SHP77 treated with DMSO at 0.1 percent for 48 hours (cell line): ENCODE measurements around the gene PIGU.
"Not testable (repeated sequence)": the region's sequence is repeated elsewhere in the genome, so short reads cannot be mapped to it uniquely, and the experiment has no call there.

Experiments used
- DNase-seq: peaks from one replicate; lab custom pipeline; 2025; lab: John Stamatoyannopoulos, UW

PIGU gene

DNA sequence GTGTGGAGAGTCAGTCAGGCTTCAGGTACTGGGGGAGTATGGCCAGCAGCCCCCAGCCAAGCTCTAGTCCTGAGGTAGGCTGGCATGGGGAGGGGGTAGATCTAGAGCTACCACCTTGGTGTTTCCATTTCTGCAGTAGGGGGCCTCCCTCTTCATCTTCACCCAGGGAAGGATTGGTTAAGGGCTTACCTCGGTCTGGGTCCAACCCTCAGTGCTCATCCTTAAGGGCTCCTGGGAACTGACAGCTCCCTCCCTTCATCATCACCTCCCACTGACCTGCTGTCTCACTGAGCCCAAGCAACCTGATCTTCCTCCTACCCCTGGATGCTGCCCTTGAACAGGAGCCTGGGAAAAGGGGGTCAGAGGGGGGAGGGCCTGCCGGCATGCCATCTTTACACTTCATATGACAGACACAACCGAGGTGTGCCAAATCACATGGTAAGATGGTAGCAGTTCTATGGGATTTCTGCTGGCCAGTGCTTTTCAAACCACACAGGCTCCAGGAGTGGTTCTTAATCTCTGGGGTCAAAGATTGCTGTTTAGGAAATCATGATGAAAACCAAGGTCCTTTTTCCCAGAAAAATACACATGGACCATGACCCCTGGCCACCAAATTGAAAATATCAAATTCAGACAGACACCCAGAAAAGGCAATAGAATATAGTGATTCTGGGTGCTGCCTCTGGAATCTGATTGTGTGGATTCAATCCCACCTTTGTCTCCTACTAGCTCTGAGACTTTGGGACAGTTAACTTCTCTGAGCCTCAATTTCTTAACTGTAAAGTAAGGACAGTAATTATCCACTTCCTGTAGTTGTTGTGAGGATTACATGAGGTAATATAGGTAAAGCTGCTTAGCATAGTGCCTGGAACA lies 30.3 kb upstream of the PIGU start:
- DNase-seq = no peak

- DNase-seq = no peak
Measured at GRCh38 chr20:34706302-34706875, 29.5 kb upstream of the PIGU start.

- no peak for DNase-seq
Measured at GRCh38 chr20:34705397-34706301, 28.8 kb upstream of the PIGU start.

DNA sequence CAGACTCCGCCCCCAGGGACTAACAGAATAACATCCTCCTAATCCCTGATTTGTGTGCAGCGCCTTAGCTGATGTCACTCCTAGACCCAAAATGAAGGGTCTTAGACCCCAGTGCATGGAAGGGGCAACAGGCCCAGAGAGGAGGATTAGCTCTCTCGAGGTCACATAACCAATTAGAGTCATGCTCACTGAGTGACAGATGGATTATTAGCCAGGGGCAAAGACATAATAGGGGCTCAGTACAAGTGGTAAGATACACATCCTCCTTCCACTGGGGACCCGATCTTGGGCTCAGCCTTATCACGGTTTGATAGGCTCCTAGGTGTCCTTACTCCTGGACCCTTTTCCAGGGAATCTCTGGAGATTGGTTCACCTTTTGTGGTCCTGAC lies 28.1 kb upstream of the PIGU start:
- no peak for DNase-seq

GRCh38 chr20:34704177-34705007 lies 27.5 kb upstream of the PIGU start, which contains the start of gene TP53INP2:
TSS of gene TP53INP2 (plus strand) at chr20:34704344. CDS start at chr20:34708740, 4,396 bp downstream.
- peak; percentile 44 for DNase-seq

GRCh38 chr20:34703424-34704176 lies 26.7 kb upstream of the PIGU start:
- DNase-seq = no peak

DNA sequence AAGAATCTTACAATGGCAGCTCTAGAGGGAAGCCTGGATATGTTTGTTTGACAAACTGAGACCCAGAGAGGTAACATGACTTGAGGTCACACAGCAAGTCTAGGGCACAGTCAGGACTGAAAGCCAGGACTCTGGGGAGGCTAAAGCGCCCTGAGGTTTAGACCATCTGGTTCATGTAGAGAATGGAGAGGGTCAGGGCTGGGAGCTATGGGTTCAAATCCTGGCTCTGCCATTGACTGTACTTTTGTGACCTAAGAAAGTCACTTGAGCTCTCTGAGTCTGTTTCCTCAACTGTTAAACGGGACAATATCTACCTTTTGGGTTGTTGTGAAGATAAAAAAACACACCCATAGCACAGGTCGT lies 26.1 kb upstream of the PIGU start:
- no peak for DNase-seq

DNA sequence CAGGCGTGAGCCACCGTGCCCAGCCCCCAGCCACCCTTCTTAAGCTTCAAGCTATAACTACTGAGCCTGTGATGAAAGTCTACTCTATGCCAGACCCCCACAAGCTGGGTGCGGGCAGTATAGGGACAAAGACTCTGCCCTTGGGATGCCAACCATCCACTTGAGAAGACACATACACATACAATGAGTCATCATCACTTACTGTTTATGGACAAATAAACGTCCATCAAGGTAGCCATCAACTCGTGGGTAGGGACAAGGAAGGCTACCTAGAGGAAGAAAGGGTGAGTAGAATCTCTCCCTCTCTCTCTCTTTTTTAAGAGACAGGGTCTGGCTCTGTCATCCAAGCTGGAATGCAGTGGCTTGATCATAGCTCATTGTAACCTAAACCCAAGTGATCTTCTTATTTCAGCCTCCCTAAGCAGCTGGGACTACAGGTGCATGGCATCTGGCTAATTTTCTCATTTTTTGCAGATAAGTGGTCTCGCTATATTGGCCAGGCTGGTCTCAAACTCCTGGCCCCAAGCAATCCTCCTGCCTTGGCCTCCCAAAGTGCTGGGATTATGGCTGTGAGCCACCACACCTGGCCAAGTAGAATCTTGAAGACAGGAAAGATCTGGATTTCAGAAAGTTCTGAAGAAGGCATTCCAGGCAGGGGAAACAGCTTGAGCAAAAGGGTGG lies 24.7 kb upstream of the PIGU start:
- no peak for DNase-seq

DNA sequence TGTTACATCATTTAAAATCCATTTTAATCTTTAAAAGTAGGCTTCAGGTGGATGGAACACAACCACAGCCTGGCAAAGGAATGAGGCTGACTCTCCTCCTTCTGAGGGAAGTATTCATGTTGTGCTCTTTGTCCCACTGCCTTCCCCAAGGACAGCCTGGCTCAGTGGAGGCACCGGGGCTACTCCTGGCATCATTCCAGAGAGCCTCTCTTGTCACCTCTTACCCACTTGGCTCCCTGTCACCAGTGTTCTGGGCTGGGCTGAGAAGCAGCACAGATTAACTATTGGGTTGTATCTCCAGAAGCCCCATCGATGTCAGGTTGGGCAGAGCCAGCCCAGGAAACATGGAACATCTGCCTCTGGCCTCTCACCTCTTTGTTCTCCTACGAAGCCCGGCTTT lies 16.5 kb upstream of the PIGU start:
- DNase-seq = no peak

- no peak for DNase-seq
Measured at GRCh38 chr20:34691838-34692237, 14.9 kb upstream of the PIGU start.

DNA sequence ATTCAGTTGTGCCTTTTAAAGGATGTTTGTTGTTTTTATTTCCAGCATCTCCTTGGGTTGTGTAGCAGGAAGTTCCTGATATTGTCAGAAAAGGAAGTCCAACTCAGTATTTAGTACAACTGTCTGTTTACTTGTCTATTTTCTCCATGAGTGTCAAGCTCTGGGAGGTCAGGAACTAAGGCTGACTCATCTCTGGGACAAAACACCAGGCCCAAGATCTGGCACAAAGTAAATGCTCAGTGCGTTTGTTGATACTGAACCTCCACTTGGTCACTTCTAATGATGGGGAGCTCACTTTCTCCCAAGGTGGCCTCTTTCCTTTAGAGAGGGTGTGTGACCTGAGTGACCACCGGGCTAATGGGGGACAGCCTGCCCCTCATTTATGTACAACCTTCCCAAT lies 12.6 kb upstream of the PIGU start:
- DNase-seq = no peak

- no peak for DNase-seq
Measured at GRCh38 chr20:34683667-34684066, 6.8 kb upstream of the PIGU start.

DNA sequence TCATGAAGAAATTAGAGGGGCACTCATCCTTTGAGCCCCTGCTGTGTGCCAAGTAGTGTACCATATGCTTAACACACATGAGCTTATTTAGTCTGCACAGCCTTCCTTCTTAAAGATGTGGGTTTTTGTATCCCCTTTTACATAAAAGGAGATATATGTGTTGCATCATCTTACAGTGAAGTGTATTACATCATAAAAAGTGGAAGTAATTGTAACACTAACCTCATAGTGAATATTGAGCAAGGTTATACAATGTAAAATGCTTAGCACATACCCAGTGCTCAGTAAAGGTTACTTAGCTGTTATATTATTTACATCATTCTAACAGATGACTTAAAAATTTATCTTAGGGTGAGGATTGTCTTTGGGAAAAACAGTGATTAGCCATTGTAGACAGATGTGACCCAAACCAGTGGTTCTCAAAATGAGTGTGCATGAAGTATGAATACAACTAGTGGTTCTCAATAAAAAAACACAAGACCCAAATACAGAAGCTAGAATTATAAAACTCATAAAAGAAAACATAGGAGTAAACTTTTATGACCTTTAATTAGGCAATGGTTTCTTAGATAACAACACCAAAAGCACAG lies 3.8 kb upstream of the PIGU start:
- DNase-seq = no peak

DNA sequence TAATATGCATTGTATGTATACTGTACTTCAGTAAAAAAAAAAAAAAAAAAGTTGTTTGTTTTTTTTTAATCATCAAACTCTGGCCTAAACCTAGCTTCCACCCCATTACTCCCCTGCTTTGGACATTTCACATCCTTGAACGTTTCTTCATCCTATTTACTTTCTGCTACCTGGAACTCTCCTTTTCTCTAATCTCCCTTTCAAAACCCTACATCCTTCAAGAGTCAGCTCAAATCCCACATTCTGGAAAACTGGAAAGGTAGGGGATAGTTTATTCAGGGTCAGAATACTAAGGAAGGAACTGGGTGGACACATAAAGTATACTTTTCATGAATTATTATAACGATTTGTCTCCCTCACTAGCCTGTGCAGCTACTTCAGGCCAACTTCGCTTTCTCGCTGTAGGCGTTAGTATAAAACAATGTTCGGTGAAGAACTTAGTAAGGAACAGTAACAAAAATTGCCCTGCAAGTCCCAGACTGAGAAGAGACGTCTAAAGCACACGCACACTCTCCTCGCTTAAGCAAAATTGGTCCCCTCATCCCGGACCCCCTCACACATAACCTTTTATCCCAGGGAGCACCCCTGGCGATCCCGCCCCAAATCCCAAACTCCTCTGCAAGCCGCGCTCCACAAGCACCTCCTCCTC lies 775 bp downstream of the PIGU start:
- no peak for DNase-seq

DNA sequence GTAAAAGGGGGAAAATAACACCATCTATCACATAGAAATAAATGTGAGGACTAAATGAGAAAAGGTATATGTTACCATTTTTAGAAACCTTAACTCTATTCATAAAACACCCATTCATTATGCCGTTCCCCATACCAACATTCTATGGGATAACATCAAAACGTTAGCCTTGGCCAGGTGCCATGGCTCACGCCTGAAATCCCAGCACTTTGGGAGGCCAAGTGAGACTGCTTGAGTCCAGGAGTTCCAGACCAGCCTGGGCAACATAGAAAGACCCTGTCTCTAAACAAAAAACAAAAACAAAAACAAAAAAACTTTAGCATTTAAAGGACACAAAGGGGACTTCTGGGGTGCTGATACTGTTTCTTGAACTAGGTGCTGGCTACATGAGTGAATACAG lies 1.3 kb downstream of the PIGU start:
- DNase-seq = no peak

DNA sequence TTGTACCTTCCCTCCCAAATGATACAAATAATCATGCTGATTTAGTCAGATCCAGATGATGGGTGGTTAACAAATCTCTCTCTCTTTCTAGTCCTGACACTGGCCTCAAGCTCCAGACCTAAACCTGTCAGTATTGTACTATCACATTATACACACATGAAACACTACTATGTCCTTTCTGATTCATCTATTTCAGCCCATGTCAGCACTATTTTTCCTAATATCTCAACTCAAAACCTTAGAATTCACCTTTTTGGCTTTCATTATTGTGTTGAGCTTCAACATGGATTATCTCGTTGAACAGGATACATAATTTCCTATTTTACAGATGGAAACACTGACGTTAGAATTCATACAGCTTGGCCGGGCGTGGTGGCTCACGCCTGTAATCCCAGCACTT lies 3.5 kb downstream of the PIGU start:
- DNase-seq = no peak

GRCh38 chr20:34669094-34669493 lies 7.8 kb downstream of the PIGU start:
- no peak for DNase-seq

DNA sequence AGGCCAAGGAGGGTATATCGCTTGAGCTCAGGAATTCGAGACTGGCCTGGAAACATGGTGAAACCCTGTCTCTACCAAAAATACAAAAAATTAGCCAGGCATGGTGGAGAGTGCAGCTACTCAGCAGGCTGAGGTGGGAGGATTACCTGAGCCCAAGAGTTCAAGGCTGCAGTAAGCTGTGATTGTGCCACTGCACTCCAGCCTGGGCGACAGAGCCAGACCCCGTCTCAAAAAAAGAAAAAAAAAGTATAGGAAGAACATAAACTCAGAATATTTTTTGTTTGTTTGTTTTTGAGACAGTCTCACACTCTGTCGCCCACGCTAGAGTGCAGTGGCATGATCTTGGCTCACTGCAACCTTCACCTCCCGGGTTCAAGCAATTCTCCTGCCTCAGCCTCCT lies 12.1 kb downstream of the PIGU start:
- not testable (repeated sequence) for DNase-seq

GRCh38 chr20:34663213-34663943 lies 13.5 kb downstream of the PIGU start:
- no peak for DNase-seq
